Hepatocyte (in vitro differentiated cells): ENCODE data around the gene ZNF138.

Experiments used
- EZH2 ChIP-seq: fragments of 200-600 bp; sonication (generic); IDR thresholded peaks from 2 replicates; pipeline ENCODE4 v1.6.1; 2016; ENCODE audit warnings: antibody characterized with exemption, mild to moderate bottlenecking, borderline replicate concordance
- EZH2phosphoT487 ChIP-seq: fragments of 200-600 bp; sonication (generic); IDR thresholded peaks from one replicate; pipeline ENCODE4 v1.6.1; 2018; ENCODE audit warnings: antibody characterized with exemption, mild to moderate bottlenecking, low read depth, moderate library complexity; ENCODE audit not compliant: unreplicated experiment, severe bottlenecking
- TF ChIP-seq, protein P1 (sequence below): fragments of 200-600 bp; sonication (generic); IDR thresholded peaks from 2 replicates; pipeline ENCODE4 v1.5.1; 2016; ENCODE audit warnings: antibody characterized with exemption, mild to moderate bottlenecking; ENCODE audit not compliant: poor library complexity

DNA sequence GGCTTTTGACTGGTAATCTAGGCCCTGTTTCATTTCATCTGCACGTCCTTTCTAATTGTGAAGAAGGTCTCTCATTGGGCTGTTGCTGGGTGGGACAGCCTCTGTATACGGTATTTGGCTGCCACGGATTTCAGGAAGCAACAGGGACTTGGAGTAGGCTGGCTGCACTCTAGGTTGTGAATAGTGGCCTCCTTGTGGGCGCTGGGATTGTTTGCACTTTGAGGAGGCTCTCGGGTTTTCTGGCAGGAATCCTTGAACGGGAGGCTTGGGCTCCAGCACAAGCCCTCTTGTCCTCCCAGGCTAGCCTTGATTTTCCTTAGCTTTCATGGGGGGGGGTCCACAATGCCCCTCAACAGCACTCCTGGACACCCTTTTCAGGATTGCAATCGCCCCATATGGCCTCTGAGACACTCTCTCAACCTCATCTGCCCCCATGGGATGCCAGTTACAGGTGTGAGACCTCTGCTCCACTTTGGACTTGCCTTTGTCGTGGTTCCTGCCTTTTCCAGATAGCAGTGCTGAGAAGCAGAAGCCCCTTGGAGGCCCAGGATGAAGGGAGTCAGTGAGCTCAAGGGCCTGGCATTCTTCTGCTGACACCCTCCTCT is 75.0 kb downstream of the ZNF138 start:
- no peak for TF ChIP-seq EZH2
- TF ChIP-seq, protein P1, sequence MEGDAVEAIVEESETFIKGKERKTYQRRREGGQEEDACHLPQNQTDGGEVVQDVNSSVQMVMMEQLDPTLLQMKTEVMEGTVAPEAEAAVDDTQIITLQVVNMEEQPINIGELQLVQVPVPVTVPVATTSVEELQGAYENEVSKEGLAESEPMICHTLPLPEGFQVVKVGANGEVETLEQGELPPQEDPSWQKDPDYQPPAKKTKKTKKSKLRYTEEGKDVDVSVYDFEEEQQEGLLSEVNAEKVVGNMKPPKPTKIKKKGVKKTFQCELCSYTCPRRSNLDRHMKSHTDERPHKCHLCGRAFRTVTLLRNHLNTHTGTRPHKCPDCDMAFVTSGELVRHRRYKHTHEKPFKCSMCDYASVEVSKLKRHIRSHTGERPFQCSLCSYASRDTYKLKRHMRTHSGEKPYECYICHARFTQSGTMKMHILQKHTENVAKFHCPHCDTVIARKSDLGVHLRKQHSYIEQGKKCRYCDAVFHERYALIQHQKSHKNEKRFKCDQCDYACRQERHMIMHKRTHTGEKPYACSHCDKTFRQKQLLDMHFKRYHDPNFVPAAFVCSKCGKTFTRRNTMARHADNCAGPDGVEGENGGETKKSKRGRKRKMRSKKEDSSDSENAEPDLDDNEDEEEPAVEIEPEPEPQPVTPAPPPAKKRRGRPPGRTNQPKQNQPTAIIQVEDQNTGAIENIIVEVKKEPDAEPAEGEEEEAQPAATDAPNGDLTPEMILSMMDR: no peak
- TF ChIP-seq EZH2phosphoT487: no peak
